T1000 (cell line): ENCODE data around the gene NINL.

ENCODE experiments used
- DNase-seq: peaks from one replicate; lab custom pipeline; 2025; ENCODE audit warnings: mixed read lengths; lab: John Stamatoyannopoulos, UW

NINL gene

GRCh38 chr20:25461786-25462545 lies 123.4 kb downstream of the NINL start:
- no peak for DNase-seq

- DNase-seq: no peak
Observed at GRCh38 chr20:25461281-25461650, 124.1 kb downstream of the NINL start.

GRCh38 chr20:25460566-25461280 lies 124.6 kb downstream of the NINL start:
- DNase-seq: no peak

- DNase-seq: no peak
Observed at GRCh38 chr20:25459916-25460535, 125.3 kb downstream of the NINL start.

GRCh38 chr20:25459111-25459830 lies 126.1 kb downstream of the NINL start:
- DNase-seq: no peak

- DNase-seq: no peak
Observed at GRCh38 chr20:25457886-25458680, 127.2 kb downstream of the NINL start.

GRCh38 chr20:25454153-25454900 lies 131.0 kb downstream of the NINL start:
- DNase-seq: no peak

GRCh38 chr20:25453035-25453810 lies 132.1 kb downstream of the NINL start:
- peak; percentile 3 for DNase-seq

GRCh38 chr20:25452333-25452732 lies 133.0 kb downstream of the NINL start:
- DNase-seq: no peak

GRCh38 chr20:25447671-25448070 lies 137.7 kb downstream of the NINL start:
- DNase-seq: no peak

GRCh38 chr20:25444556-25444955 lies 140.8 kb downstream of the NINL start:
- no peak for DNase-seq

GRCh38 chr20:25439328-25439727 lies 146.0 kb downstream of the NINL start:
- no peak for DNase-seq

- no peak for DNase-seq
Observed at GRCh38 chr20:25437153-25437581, 148.2 kb downstream of the NINL start.

GRCh38 chr20:25424536-25424935 lies 160.8 kb downstream of the NINL start:
- DNase-seq: no peak

GRCh38 chr20:25422032-25422431 lies 163.3 kb downstream of the NINL start:
- no peak for DNase-seq

GRCh38 chr20:25421102-25421501 lies 164.2 kb downstream of the NINL start:
- DNase-seq: no peak

GRCh38 chr20:25418776-25419175 lies 166.6 kb downstream of the NINL start:
- no peak for DNase-seq

- no peak for DNase-seq
Observed at GRCh38 chr20:25408890-25409289, 176.4 kb downstream of the NINL start.

GRCh38 chr20:25408170-25408547 lies 177.2 kb downstream of the NINL start:
- no peak for DNase-seq
